ENCODE measurements around the gene ERC2.

GRCh38 chr3:56297281-56297840 lies 170.9 kb downstream of the ERC2 start:
- TF ChIP-seq CTCF (IDR thresholded peaks at IDR 0.05) (no peak), EP300 (IDR thresholded peaks at IDR 0.05) (no peak), POLR2A (IDR thresholded peaks at IDR 0.05) (no peak)
